Cardiac fibroblast (primary cell): ENCODE measurements around the gene EIF3K.

ENCODE experiments used
- DNase-seq, 2 donors: peaks; one replicate each; pipeline versions ENCODE4 v3.0.0 to v3.0.0-alpha.2; 2010; ENCODE audit warnings: low read depth in 2 of 2
- H3K4me3 ChIP-seq, 2 donors: replicated peaks in 1 of 2; 1 replicate in 1 of 2; 2 replicates in 1 of 2; pipeline ENCODE4 v1.5.1; 2011; ENCODE audit warnings: low read depth in 2 of 2, low read length in 2 of 2, mild to moderate bottlenecking in 2 of 2, moderate library complexity in 1 of 2
- CTCF ChIP-seq: IDR thresholded peaks from one replicate; pipeline ENCODE4 v1.5.1; 2011; ENCODE audit warnings: low read depth, mild to moderate bottlenecking, low read length, inconsistent platforms

EIF3K gene

GRCh38 chr19:38650172-38650775, 31.3 kb downstream of the EIF3K start:
- peak overlapping the region; percentile 79 to 99 for H3K4me3 ChIP-seq
- DNase-seq = no peak
- TF ChIP-seq CTCF = no peak

GRCh38 chr19:38650911-38651584, 32.1 kb downstream of the EIF3K start:
- DNase-seq = peak; percentile 96 to 98
- peak overlapping the region in 1 of 2 donors; percentile 99 for H3K4me3 ChIP-seq
- TF ChIP-seq CTCF = peak; percentile 4

GRCh38 chr19:38653028-38653571, 34.1 kb downstream of the EIF3K start:
- DNase-seq = peak; percentile 66 to 72
- no peak overlapping the region for H3K4me3 ChIP-seq
- TF ChIP-seq CTCF = no peak

DNA sequence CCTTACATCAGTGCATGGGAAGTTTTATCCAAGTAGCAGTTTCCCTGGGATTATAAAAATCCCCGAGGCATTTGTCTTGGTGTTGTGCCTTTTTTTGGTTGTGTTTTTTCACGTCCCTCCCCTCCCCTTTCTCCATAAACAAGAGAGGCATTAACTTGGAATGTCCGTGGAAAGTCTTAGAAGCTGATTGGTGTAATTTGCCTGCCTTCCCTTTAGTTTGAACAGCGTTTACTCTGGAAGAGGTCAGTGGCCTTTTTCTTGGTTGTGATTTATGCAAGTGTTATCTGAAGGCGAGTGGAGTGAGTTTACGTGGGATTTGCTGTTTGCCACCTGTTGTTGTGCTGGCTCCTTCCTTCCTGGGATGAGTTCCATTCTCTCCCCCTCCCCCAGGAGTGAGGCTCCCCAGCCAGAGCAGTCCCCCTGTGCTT, 35.7 kb downstream of the EIF3K start:
- no peak for DNase-seq
- no peak overlapping the region for H3K4me3 ChIP-seq

DNA sequence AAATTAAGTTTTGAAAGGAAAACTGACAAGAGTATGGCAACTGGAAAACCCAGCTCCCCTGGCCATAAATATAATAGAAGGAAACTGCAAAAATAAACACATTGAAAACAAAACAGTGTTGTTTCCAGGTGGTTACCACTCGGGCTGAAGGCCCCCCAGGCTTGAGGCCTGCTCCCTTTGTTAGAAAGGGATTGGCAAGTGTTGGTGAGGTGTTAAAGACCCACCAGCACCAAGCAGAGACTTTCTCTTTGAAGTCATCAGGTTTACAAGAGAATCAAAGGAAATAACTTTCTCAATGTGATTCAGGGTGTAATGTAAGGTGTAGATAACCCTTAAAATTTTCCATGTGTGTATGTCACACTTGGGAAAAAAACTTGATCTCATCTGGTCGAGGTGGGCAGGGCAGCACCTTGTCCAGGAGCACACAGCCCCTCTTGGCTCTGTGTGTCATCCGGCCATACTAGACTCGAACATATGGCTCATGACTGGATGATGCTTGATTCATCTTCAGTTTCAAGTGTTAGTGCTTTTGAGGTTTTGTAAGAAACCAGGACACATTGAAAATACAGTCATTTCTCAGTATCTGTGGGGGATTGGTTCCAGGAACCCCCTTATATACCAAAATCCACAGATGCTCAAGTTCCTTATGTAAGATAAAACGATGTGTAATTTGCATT, 36.3 kb downstream of the EIF3K start:
- TF ChIP-seq CTCF = no peak
- H3K4me3 ChIP-seq = no peak overlapping the region
- peak in 1 of 2 donors; percentile 54 for DNase-seq

More for the DNA sequence above, 35.7 kb downstream of the EIF3K start:
- no peak for TF ChIP-seq CTCF

GRCh38 chr19:38656171-38656981, 37.4 kb downstream of the EIF3K start:
- no peak overlapping the region for H3K4me3 ChIP-seq
- TF ChIP-seq CTCF = peak; percentile 6
- peak; percentile 81 to 92 for DNase-seq
